ENCODE results near the gene BNC2.

BNC2 gene

GRCh38 chr9:16763946-16764345, 106.5 kb downstream of the BNC2 start:
- no peak for DNase-seq (ENCODE audit: low read depth in 2 of 3, low spot score in 2 of 3)

- DNase-seq (ENCODE audit: low read depth in 2 of 3, low spot score in 2 of 3), result no peak
Measured at GRCh38 chr9:16755467-16756160, 114.9 kb downstream of the BNC2 start.

- DNase-seq (ENCODE audit: low read depth in 2 of 3, low spot score in 2 of 3), result no peak
Measured at GRCh38 chr9:16754662-16755061, 115.8 kb downstream of the BNC2 start.

- no peak for DNase-seq (ENCODE audit: low read depth in 2 of 3, low spot score in 2 of 3)
Measured at GRCh38 chr9:16753256-16753655, 117.2 kb downstream of the BNC2 start.

- no peak for DNase-seq (ENCODE audit: low read depth in 2 of 3, low spot score in 2 of 3)
Measured at GRCh38 chr9:16752601-16753000, 117.9 kb downstream of the BNC2 start.

- DNase-seq (ENCODE audit: low read depth in 2 of 3, low spot score in 2 of 3), result no peak
Measured at GRCh38 chr9:16750553-16750952, 119.9 kb downstream of the BNC2 start.

GRCh38 chr9:16745359-16745758, 125.1 kb downstream of the BNC2 start:
- no peak for DNase-seq (ENCODE audit: low read depth in 2 of 3, low spot score in 2 of 3)

- no peak for DNase-seq (ENCODE audit: low read depth in 2 of 3, low spot score in 2 of 3)
Measured at GRCh38 chr9:16744394-16744793, 126.1 kb downstream of the BNC2 start.

GRCh38 chr9:16743375-16743774, 127.1 kb downstream of the BNC2 start:
- no peak for DNase-seq (ENCODE audit: low read depth in 2 of 3, low spot score in 2 of 3)

- DNase-seq (ENCODE audit: low read depth in 2 of 3, low spot score in 2 of 3), result no peak
Measured at GRCh38 chr9:16735001-16735400, 135.5 kb downstream of the BNC2 start.

- no peak for DNase-seq (ENCODE audit: low read depth in 2 of 3, low spot score in 2 of 3)
Measured at GRCh38 chr9:16732546-16732945, 137.9 kb downstream of the BNC2 start.

- DNase-seq (ENCODE audit: low read depth in 2 of 3, low spot score in 2 of 3), result no peak
Measured at GRCh38 chr9:16730162-16730561, 140.3 kb downstream of the BNC2 start.

- DNase-seq (ENCODE audit: low read depth in 2 of 3, low spot score in 2 of 3), result no peak
Measured at GRCh38 chr9:16729651-16730050, 140.8 kb downstream of the BNC2 start.

- DNase-seq (ENCODE audit: low read depth in 2 of 3, low spot score in 2 of 3), result no peak
Measured at GRCh38 chr9:16728137-16728508, 142.3 kb downstream of the BNC2 start.

GRCh38 chr9:16727452-16728136, 142.9 kb downstream of the BNC2 start:
- no peak for DNase-seq (ENCODE audit: low read depth in 2 of 3, low spot score in 2 of 3)

GRCh38 chr9:16726718-16727451, 143.6 kb downstream of the BNC2 start:
- DNase-seq (ENCODE audit: low read depth in 2 of 3, low spot score in 2 of 3), result no peak

GRCh38 chr9:16726029-16726428, 144.4 kb downstream of the BNC2 start:
- DNase-seq (ENCODE audit: low read depth in 2 of 3, low spot score in 2 of 3), result no peak

GRCh38 chr9:16725066-16725465, 145.4 kb downstream of the BNC2 start:
- DNase-seq (ENCODE audit: low read depth in 2 of 3, low spot score in 2 of 3), result no peak

- DNase-seq (ENCODE audit: low read depth in 2 of 3, low spot score in 2 of 3), result no peak
Measured at GRCh38 chr9:16721972-16722371, 148.5 kb downstream of the BNC2 start.

GRCh38 chr9:16720386-16720785, 150.1 kb downstream of the BNC2 start:
- DNase-seq (ENCODE audit: low read depth in 2 of 3, low spot score in 2 of 3), result no peak

- no peak for DNase-seq (ENCODE audit: low read depth in 2 of 3, low spot score in 2 of 3)
Measured at GRCh38 chr9:16719921-16720320, 150.5 kb downstream of the BNC2 start.

- no peak for DNase-seq (ENCODE audit: low read depth in 2 of 3, low spot score in 2 of 3)
Measured at GRCh38 chr9:16718952-16719351, 151.5 kb downstream of the BNC2 start.

Measured in activated CD8-positive, alpha-beta memory T cell treated with anti-CD3 and anti-CD28 coated beads for 48 hours (primary cell).